GF-D8 (cell line): ENCODE results near the gene KCTD1.

Experiments used
- DNase-seq: peaks from one replicate; lab custom pipeline; 2025; lab: John Stamatoyannopoulos, UW

The KCTD1 gene

GRCh38 chr18:26548415-26549262 is at the start of gene KCTD1:
Gene KCTD1, minus strand, starts transcription at chr18:26548553. Its CDS starts 17 bp downstream, at chr18:26548536.
- DNase-seq: no peak

GRCh38 chr18:26593365-26594320 is 45.3 kb upstream of the KCTD1 start:
- no peak for DNase-seq

GRCh38 chr18:26584745-26585144 is 36.4 kb upstream of the KCTD1 start:
- no peak for DNase-seq

GRCh38 chr18:26579941-26580618 is 31.7 kb upstream of the KCTD1 start:
- DNase-seq: no peak

GRCh38 chr18:26575865-26576217 is 27.5 kb upstream of the KCTD1 start:
- DNase-seq: no peak

- no peak for DNase-seq
Observed at GRCh38 chr18:26574958-26575864, 26.9 kb upstream of the KCTD1 start.

- no peak for DNase-seq
Observed at GRCh38 chr18:26568926-26569665, 20.7 kb upstream of the KCTD1 start.

GRCh38 chr18:26568513-26568912 is 20.2 kb upstream of the KCTD1 start:
- DNase-seq: no peak

- DNase-seq: no peak
Observed at GRCh38 chr18:26566874-26567555, 18.7 kb upstream of the KCTD1 start.

- DNase-seq: no peak
Observed at GRCh38 chr18:26565514-26565913, 17.2 kb upstream of the KCTD1 start.

GRCh38 chr18:26563024-26563423 is 14.7 kb upstream of the KCTD1 start:
- DNase-seq: no peak

GRCh38 chr18:26562568-26562967 is 14.2 kb upstream of the KCTD1 start:
- no peak for DNase-seq

- no peak for DNase-seq
Observed at GRCh38 chr18:26561769-26562168, 13.4 kb upstream of the KCTD1 start.

- no peak for DNase-seq
Observed at GRCh38 chr18:26556573-26556972, 8.2 kb upstream of the KCTD1 start.

- DNase-seq: no peak
Observed at GRCh38 chr18:26555804-26556553, 7.6 kb upstream of the KCTD1 start.

GRCh38 chr18:26553943-26554342 is 5.6 kb upstream of the KCTD1 start:
- no peak for DNase-seq

- no peak for DNase-seq
Observed at GRCh38 chr18:26551695-26552081, 3.3 kb upstream of the KCTD1 start.

GRCh38 chr18:26550998-26551694 is 2.8 kb upstream of the KCTD1 start:
- DNase-seq: no peak
